ENCODE data around the gene GRIK5.
A peak's percentile ranks its signal among the peaks of the same experiment; 100 is the strongest.
"Not testable (repeated sequence)": the region's sequence is repeated elsewhere in the genome, so short reads cannot be mapped to it uniquely, and the experiment has no call there.

GRIK5 gene, protein sequence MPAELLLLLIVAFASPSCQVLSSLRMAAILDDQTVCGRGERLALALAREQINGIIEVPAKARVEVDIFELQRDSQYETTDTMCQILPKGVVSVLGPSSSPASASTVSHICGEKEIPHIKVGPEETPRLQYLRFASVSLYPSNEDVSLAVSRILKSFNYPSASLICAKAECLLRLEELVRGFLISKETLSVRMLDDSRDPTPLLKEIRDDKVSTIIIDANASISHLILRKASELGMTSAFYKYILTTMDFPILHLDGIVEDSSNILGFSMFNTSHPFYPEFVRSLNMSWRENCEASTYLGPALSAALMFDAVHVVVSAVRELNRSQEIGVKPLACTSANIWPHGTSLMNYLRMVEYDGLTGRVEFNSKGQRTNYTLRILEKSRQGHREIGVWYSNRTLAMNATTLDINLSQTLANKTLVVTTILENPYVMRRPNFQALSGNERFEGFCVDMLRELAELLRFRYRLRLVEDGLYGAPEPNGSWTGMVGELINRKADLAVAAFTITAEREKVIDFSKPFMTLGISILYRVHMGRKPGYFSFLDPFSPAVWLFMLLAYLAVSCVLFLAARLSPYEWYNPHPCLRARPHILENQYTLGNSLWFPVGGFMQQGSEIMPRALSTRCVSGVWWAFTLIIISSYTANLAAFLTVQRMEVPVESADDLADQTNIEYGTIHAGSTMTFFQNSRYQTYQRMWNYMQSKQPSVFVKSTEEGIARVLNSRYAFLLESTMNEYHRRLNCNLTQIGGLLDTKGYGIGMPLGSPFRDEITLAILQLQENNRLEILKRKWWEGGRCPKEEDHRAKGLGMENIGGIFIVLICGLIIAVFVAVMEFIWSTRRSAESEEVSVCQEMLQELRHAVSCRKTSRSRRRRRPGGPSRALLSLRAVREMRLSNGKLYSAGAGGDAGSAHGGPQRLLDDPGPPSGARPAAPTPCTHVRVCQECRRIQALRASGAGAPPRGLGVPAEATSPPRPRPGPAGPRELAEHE

GRCh38 chr19:42069619-42070351 is at the start of gene GRIK5:
Gene GRIK5, minus strand, starts transcription at chr19:42070206. Its CDS starts 4,436 bp downstream, at chr19:42065770.
- peak; percentile 34 for DNase-seq

GRCh38 chr19:42117076-42117475 is 47.1 kb upstream of the GRIK5 start:
- no peak for DNase-seq

DNA sequence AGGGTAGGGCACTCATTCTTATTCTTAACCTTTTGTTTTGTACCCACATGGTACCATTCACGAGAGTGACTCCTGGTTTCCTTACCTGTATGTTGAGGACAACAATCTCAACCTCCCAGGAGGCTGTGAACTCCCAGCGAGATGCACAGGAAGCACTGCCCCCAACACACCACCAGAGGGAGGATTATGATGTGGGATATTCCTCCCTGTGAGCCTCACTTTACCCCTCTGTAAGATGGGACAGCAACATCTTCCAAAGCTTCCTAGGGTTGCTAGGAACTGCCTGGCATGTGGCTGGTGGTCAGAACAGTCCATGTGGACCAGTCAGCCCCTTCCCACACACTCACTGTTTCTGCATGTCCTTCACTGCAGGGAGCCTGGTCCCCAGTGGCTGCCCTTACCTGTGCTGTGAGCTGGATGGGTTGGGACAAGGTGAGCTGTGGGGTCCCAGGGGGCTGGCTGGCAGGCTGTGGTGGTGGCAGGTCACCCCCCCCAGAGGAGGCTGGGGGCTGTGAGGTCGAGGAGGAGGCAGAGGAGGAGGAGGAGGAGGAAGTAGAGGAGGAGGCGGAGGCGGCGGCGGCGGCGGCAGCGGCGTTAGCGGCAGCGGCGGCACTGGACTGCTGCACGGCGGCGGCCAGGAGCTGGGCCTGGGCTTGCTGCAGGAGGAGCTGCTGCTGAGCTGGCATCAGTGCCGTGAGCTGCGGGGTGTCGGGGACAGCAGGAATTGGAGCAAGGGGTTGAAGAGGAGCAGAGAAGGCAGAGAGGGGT is 46.5 kb upstream of the GRIK5 start:
- no peak for DNase-seq

DNA sequence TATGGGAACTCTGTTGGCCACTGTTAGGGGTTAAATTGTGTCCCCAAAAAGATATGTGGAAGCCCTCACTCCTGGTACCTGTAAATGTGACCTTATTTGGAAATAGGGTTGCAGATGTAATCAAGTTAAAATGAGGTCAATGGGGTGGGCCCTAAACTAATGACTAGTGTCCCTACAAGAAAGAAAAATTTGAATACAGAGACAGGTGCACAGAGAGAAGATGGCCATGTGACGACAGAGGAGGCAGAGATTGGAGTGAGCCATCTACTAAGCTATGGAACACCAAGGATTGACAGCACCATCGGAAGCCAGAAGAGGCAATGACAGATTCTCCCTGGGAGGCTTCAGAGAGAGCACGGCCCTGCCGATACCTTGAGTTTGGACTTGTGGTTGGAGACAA is 45.7 kb upstream of the GRIK5 start:
- DNase-seq = no peak

- DNase-seq = no peak
These were observed 45.2 kb upstream of the GRIK5 start for GRCh38 chr19:42115219-42115618.

DNA sequence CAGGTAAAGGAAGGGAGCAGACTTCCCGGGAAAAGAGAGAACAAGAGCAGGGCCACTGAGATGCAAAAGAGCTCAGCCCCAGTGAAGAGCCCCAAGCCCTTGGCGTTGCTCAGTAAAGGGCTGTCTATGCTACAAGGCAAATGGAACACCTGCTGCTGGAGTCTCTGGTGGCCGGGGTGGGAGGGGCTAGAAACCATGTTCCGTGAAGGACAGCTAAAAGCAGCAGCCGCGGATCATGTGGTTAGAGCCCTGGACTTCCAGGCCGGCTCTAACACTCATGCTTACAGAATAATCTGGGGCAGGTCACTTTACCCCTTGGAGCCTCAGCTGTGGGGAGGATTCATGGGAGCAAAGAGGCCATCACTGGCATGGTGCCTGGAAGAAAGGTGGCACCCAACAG is 44.4 kb upstream of the GRIK5 start:
- DNase-seq = no peak

GRCh38 chr19:42113641-42114348 is 43.8 kb upstream of the GRIK5 start:
- DNase-seq = peak; percentile 14

DNA sequence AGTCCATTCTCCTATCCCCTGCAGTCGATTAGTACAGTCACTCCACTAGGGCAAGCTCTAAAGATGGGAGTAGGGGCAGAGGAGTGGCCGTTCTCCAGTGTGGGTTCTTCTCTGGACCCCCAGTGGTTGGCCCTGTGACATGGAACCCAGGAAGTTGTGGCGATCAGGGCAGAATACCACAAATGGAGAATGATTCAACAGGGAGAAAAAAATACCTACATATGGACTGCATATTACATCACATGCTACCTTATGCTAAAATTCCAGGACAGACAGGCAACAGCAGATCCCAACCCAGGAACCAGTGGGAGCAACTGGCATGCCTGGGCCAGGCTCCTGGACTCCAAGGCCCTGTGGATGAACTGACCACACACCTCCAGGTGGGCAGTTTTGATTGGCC is 41.8 kb upstream of the GRIK5 start:
- no peak for DNase-seq

DNA sequence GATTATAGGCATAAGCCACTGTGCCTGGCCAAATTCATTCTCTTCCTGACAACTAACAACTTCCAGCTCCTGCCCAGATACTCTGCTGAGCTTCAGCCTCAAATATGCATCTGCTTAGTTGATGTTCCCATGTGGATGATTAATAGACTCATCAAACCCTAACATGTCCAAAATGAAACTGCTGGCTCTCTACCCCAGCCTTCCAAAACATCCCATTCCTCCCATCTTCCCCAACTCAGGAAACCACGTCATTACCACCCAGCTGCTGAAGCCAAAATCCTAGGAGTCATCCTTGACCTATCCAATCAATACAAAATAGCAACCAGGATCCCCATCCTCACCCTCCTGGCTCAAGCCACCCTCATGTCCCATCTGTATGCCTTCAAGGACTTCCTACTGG is 41.4 kb upstream of the GRIK5 start:
- no peak for DNase-seq

DNA sequence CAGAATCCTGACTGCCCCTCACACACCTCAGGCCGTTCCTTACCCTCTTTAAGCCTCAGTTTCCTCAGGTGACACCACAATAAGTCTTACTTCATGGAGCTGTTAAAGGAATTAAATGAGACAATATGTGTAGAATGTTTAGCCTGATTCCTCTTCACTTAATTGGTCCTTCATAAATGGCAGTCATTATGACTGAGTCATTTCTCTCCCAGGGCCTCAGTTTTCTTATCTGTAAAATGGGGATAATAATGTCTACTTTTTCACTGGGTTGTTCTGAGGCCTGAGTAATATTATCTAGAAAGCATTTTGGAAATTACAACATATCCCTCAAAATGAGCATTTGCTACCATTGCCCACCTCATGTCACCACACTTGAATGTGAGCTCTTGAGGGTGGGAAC is 40.7 kb upstream of the GRIK5 start:
- no peak for DNase-seq

GRCh38 chr19:42109896-42110295 is 39.9 kb upstream of the GRIK5 start:
- no peak for DNase-seq

- peak; percentile 81 for DNase-seq
These were observed 38.8 kb upstream of the GRIK5 start for GRCh38 chr19:42108527-42109389.

DNA sequence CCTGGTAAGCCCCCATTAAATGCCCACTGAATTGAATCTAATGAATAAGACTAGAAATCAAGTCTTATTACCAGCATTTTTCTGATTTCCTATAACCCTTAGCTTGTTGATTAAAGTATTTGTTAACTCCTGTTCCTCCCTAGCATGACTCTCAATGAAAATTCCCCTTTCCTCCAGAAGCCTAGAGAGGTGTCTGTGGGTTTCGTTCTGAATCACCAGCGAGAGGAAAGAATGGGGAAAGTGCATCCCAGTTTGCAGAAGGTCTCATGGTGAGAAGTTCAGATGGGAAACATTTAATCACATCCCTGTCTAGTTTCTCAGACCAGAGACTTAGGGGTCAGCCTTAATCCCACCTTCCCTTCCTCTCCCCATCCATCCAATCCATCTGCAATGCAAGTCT is 35.4 kb upstream of the GRIK5 start:
- no peak for DNase-seq

DNA sequence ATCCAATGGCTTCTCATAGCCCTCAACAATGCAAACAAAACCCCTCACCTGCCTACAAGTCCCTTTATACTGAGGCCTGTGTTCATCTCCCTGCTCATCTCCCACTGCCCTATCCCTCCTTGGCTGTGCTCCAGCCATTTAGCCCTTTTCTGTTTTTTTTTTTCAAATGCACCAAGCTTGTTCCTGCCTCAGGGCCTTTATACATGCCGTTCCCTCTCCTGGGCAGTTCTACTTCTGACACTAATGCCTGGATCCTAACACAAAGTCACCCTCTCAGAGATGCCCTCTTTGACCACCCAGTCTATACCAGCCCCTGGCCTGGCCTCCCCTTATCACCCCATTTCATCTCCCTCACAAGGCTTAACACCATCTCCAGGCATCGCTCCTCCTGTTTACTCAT is 32.9 kb upstream of the GRIK5 start:
- DNase-seq = no peak

DNA sequence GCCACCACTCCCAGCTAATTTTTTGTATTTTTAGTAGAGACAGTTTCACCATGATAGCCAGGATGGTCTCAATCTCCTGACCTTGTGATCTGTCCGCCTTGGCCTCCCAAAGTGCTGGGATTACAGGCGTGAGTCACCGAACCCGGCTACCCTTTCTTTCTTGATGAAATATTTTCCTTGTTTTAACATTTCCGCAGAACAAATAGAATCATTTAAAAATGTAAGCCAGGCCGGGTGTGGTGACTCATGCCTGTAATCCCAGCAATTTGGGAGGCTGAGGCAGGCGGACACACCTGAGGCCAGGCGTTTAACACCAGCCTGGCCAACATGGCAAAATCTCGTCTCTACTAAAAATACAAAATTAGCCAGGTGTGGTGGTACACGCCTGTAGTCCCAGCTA is 30.2 kb upstream of the GRIK5 start:
- DNase-seq = not testable (repeated sequence)

DNA sequence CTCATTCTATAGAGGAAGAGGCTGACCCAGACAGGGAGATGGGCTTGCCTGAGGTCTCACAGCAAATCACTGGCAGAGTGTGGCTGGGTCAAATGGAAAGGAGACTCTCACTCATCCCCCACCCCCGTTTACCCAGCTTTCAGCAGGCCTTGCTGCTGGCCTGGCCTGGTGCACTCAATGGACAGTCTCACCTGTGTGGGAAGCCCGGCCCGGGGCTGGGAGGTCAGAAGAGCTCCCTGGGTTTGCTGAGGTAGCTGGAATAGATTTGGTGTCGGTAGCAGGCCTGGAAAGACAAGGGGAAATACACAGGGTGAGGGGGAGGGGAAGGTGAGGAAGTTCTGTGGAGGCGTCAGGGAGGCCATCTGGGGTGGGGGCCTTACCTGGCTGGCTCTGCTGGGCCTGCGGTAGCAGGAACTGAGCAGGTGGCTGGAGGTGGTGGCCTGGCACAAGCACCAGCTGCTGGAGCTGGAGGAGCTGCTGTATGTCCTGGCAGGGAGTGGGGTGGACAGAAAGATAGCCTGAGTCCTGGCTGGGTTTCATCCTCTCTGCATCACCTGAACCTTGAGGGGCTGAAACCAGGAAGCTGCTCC is 29.4 kb upstream of the GRIK5 start:
- DNase-seq = no peak

DNA sequence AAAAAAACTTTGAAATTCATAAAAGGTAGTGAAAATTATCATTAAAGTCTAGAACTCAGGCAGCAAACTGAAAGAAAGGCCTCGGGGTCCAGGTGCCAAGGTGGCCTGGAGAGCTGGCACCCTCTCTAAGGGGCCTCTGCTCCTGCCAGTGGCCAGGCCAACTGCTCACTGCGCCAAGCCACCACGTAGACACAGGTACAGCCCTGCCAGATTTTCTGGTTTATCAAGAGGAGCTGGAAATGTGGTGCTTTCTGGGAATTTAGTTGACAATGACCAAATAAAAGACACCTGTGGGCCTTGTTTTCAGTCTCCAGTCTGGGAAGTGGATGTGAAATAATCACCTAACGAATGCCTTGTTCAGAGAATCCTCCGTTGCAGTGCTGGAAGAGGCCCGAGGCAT is 28.8 kb upstream of the GRIK5 start:
- no peak for DNase-seq

DNA sequence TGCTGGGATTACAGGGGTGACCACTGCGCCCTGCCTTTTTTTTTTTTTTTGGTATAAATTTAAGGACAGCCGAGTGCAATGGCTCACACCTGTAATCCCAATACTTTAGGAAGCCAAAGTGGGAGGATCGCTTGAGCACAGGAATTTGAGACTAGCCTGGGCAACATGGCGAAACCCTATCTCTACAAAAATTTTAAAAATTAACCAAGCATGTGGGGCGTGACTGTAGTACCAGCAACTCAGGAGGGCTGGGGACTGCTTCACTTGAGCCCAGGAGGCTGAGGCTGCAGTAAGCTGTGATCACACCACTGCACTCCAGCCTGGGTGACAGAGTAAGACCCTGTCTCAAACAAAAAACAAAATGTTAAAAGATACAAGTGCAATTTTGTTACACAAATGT is 27.5 kb upstream of the GRIK5 start:
- DNase-seq = no peak

GRCh38 chr19:42096255-42096837 is 26.3 kb upstream of the GRIK5 start:
- DNase-seq = no peak

DNA sequence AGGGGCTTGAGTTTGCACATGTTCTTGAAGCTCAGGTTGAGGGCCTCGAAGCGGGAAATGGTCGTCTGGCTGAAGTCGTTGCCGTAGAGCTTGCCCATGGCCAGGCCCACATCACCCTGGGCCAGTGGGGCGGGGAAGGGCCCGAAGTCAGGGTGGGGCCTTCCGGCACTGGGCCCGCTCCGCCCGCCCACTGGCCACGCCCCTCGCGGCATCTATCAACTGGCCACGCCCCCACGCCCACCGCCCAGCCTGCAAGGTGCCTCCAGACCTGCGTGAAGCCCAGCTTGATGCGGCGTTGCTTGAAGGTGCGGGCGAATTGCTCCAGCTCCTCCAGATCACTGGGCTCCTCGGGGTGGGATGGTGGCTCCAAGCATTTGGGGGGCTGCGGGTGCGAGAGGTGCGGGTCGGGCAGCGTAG is 25.8 kb upstream of the GRIK5 start:
- no peak for DNase-seq
